Left renal pelvis (tissue), 4 donors: ENCODE data around the gene SERPINB6. TPM values are rescaled to one million over a fixed set of nuclear protein-coding genes. Genes with fewer than 3 reads are reported as not detected.
"Not testable (repeated sequence)": the region's sequence is repeated elsewhere in the genome, so short reads cannot be mapped to it uniquely, and the experiment has no call there.

Experiments used
- DNase-seq, 4 donors: peaks; one replicate each; pipeline ENCODE4 v3.0.0-alpha.2; 2013; ENCODE audit warnings: low read depth in 4 of 4, low spot score in 3 of 4
- polyA plus RNA-seq, 4 donors: library from polyadenylated mRNA; unstranded; fragments of 120-200 nt; gene quantifications; one replicate each; pipeline ENCODE4 v1.2.1, GENCODE V29; 2013; ENCODE audit not compliant: insufficient read length in 4 of 4

The SERPINB6 gene
- polyA plus RNA-seq, 4 donors, result 67.9 to 95.8 (median 89.1) TPM

- DNase-seq, result no peak
Measured at GRCh38 chr6:2917065-2917464, 54.3 kb downstream of the SERPINB6 start.

GRCh38 chr6:2916158-2916925, 55.0 kb downstream of the SERPINB6 start:
- DNase-seq, result no peak

- no peak for DNase-seq
Measured at GRCh38 chr6:2915150-2915549, 56.2 kb downstream of the SERPINB6 start.

GRCh38 chr6:2914318-2914660, 57.1 kb downstream of the SERPINB6 start:
- no peak for DNase-seq

- no peak for DNase-seq
Measured at GRCh38 chr6:2913621-2914317, 57.6 kb downstream of the SERPINB6 start.

GRCh38 chr6:2911171-2911570, 60.2 kb downstream of the SERPINB6 start:
- no peak for DNase-seq

- DNase-seq, result no peak
Measured at GRCh38 chr6:2909718-2910117, 61.6 kb downstream of the SERPINB6 start.

GRCh38 chr6:2909051-2909606, 62.2 kb downstream of the SERPINB6 start:
- not testable (repeated sequence) for DNase-seq

GRCh38 chr6:2908516-2908915, 62.9 kb downstream of the SERPINB6 start:
- DNase-seq, result not testable (repeated sequence)

GRCh38 chr6:2903411-2904185, 67.8 kb downstream of the SERPINB6 start:
- not testable (repeated sequence) for DNase-seq

GRCh38 chr6:2901645-2902502, 69.5 kb downstream of the SERPINB6 start:
- not testable (repeated sequence) for DNase-seq

GRCh38 chr6:2900821-2901644, 70.3 kb downstream of the SERPINB6 start:
- no peak for DNase-seq

- no peak for DNase-seq
Measured at GRCh38 chr6:2900221-2900807, 71.1 kb downstream of the SERPINB6 start.

GRCh38 chr6:2899596-2899995, 71.8 kb downstream of the SERPINB6 start:
- no peak for DNase-seq

Other genes with a start within 250 kb of the SERPINB6 start
- 1 to 10 TPM; 1.1 to 1.6 (median 1.3) TPM for gene MYLK4, start 220.6 kb downstream of the SERPINB6 start, polyA plus RNA-seq
- 10 to 100 TPM; 47.9 to 62.3 (median 56.9) TPM for gene WRNIP1, start 206.2 kb downstream of the SERPINB6 start, polyA plus RNA-seq
- 10 to 100 TPM; 21.2 to 26.9 (median 23.6) TPM for gene SERPINB1, start 129.7 kb downstream of the SERPINB6 start, polyA plus RNA-seq
- 10 to 100 TPM in 3 of 4 donors, 1 to 10 TPM in 1; 5.3 to 15.1 (median 12.6) TPM for gene SERPINB9, start 68.3 kb downstream of the SERPINB6 start, polyA plus RNA-seq
- gene NQO2, start 28.3 kb upstream of the SERPINB6 start, polyA plus RNA-seq, result 10 to 100 TPM; 24.0 to 81.8 (median 60.3) TPM
- gene RIPK1, start 96.9 kb upstream of the SERPINB6 start, polyA plus RNA-seq, result 10 to 100 TPM; 20.7 to 27.7 (median 25.7) TPM
- gene BPHL, start 147.1 kb upstream of the SERPINB6 start, polyA plus RNA-seq, result 10 to 100 TPM; 25.8 to 74.3 (median 58.3) TPM
- 10 to 100 TPM; 52.1 to 57.5 (median 55.5) TPM for gene TUBB2A, start 186.0 kb upstream of the SERPINB6 start, polyA plus RNA-seq